AG04449 (cell line): ENCODE measurements around the gene UNC5B.

Experiments used
- CTCF ChIA-PET: fragments of 350-600 bp; formaldehyde crosslinking; extraction: SDS; loops from one replicate; lab custom pipeline; 2021; ENCODE audit warnings: antibody characterized with exemption; lab: Yijun Ruan, JAX
- POLR2A ChIA-PET: fragments of 400-600, 350-600 bp; formaldehyde crosslinking; extraction: SDS; loops from one replicate; lab custom pipeline; 2020; ENCODE audit warnings: antibody characterized with exemption, inconsistent platforms; lab: Yijun Ruan, JAX
- DNase-seq: peaks from one replicate; pipeline ENCODE4 v3.0.0-alpha.2; 2010; ENCODE audit warnings: low read depth, low spot score
- H3K4me3 ChIP-seq: 2 replicates; pipeline ENCODE4 v1.5.1; 2011; ENCODE audit warnings: low read depth, mild to moderate bottlenecking, control low read depth, low read length
- CTCF ChIP-seq: IDR thresholded peaks from one replicate; pipeline ENCODE4 v1.5.1; 2011; ENCODE audit warnings: mild to moderate bottlenecking, moderate library complexity, low read length, control low read depth, inconsistent platforms; ENCODE audit not compliant: insufficient read depth; ENCODE audit errors: missing control alignments

UNC5B gene

GRCh38 chr10:71258046-71258445 lies 45.7 kb downstream of the UNC5B start:
- H3K4me3 ChIP-seq, result no peak overlapping the region
- TF ChIP-seq CTCF, result no peak
- ChIA-PET POLR2A (interaction anchor here (1.2 kb wide), 1 partner anchor 46 kb away, joined by 4 read pairs; no protein-coding TSS in a partner anchor), CTCF (interaction anchor here (1.0 to 7.8 kb wide), 7 partner anchors 9 to 49 kb away, joined by 3 to 101 read pairs (median 3); no protein-coding TSS in a partner anchor)
- DNase-seq, result no peak

GRCh38 chr10:71258446-71259145 lies 46.2 kb downstream of the UNC5B start:
- ChIA-PET POLR2A (interaction anchor here (1.2 kb wide), 1 partner anchor 47 kb away, joined by 4 read pairs; no protein-coding TSS in a partner anchor), CTCF (interaction anchor here (0.7 to 7.8 kb wide), 7 partner anchors 9 to 666 kb away, joined by 3 to 101 read pairs (median 4); no protein-coding TSS in a partner anchor)
- TF ChIP-seq CTCF, result no peak
- H3K4me3 ChIP-seq, result no peak overlapping the region
- no peak for DNase-seq

- H3K4me3 ChIP-seq, result no peak overlapping the region
- ChIA-PET POLR2A (interaction anchor here (1.8 kb wide), 1 partner anchor 47 kb away, joined by 10 read pairs; the partner anchor contains the start of gene UNC5B), CTCF (interaction anchor here (0.7 to 7.8 kb wide), 5 partner anchors 8 to 667 kb away, joined by 3 to 101 read pairs (median 3); no protein-coding TSS in a partner anchor)
- no peak for TF ChIP-seq CTCF
- DNase-seq, result no peak
These were observed 46.9 kb downstream of the UNC5B start for GRCh38 chr10:71259282-71259681.

- no peak for DNase-seq
- no peak for TF ChIP-seq CTCF
- ChIA-PET POLR2A (interaction anchor here (1.2 to 1.8 kb wide), 2 partner anchors 15 to 47 kb away, joined by 9 to 10 read pairs; partner anchors contain the start of gene UNC5B), CTCF (interaction anchor here (0.6 to 7.8 kb wide), 6 partner anchors 11 to 753 kb away, joined by 3 to 101 read pairs (median 3); no protein-coding TSS in a partner anchor)
- no peak overlapping the region for H3K4me3 ChIP-seq
These were observed 47.6 kb downstream of the UNC5B start for GRCh38 chr10:71259815-71260501.

- ChIA-PET CTCF (interaction anchor here (0.6 to 7.8 kb wide), 4 partner anchors 10 to 338 kb away, joined by 3 to 101 read pairs (median 4); no protein-coding TSS in a partner anchor), POLR2A (interaction anchor here (1.2 to 1.8 kb wide), 2 partner anchors 16 to 48 kb away, joined by 9 to 10 read pairs; partner anchors contain the start of gene UNC5B)
- DNase-seq, result no peak
- H3K4me3 ChIP-seq, result no peak overlapping the region
- peak; percentile 11 for TF ChIP-seq CTCF
These were observed 48.4 kb downstream of the UNC5B start for GRCh38 chr10:71260622-71261325.
